ENCODE results near the gene NISCH.

DNA sequence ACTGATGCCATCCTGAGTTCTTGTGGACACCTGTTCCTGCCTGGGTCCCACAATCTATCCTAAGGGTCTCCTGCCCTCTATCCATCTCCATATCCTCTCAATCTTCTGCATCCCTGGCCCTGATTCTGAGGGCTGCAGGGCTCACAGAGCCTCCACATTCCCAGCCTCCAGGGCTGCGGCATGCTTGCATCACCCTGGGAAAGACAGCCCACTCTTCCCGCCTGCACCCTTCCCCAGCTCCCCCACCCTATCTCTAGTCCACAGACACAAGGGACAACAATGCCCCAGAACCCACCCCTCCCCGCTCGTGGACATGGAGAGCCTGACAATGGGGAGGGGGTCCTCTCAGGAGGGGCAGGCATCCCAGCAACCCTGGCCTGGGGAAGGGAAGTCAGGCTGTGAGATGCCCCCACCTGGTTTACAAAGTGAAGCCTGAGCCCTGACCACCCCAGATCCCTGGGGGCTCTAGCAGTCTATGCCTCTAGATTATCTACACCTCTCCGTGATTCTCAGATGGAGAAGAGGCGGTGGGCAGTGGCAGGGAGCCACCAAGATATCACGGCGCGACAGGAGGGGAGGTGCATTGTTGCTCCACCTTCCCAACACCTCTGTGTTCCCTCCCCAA, 20.8 kb upstream of the NISCH start:
- TF ChIP-seq, protein P1, sequence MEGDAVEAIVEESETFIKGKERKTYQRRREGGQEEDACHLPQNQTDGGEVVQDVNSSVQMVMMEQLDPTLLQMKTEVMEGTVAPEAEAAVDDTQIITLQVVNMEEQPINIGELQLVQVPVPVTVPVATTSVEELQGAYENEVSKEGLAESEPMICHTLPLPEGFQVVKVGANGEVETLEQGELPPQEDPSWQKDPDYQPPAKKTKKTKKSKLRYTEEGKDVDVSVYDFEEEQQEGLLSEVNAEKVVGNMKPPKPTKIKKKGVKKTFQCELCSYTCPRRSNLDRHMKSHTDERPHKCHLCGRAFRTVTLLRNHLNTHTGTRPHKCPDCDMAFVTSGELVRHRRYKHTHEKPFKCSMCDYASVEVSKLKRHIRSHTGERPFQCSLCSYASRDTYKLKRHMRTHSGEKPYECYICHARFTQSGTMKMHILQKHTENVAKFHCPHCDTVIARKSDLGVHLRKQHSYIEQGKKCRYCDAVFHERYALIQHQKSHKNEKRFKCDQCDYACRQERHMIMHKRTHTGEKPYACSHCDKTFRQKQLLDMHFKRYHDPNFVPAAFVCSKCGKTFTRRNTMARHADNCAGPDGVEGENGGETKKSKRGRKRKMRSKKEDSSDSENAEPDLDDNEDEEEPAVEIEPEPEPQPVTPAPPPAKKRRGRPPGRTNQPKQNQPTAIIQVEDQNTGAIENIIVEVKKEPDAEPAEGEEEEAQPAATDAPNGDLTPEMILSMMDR (conservative IDR thresholded peaks at IDR 0.05 in 1 of 2, IDR thresholded peaks at IDR 0.05 in 1 of 2; ENCODE audit: low read depth in 1 of 2, low read length in 2 of 2): no peak
- TF ChIP-seq EZH2 (IDR thresholded peaks at IDR 0.05; ENCODE audit: low read length, missing control alignments): no peak
